DMS 273 treated with DMSO at 0.1 percent for 48 hours (cell line): ENCODE measurements around the gene TAOK1.
"Not testable (repeated sequence)": the region's sequence is repeated elsewhere in the genome, so short reads cannot be mapped to it uniquely, and the experiment has no call there.

Experiments used
- DNase-seq: peaks from one replicate; lab custom pipeline; 2025; lab: John Stamatoyannopoulos, UW

The TAOK1 gene

GRCh38 chr17:29549177-29549923 lies 159.2 kb downstream of the TAOK1 start:
- DNase-seq, result no peak

GRCh38 chr17:29555840-29556239 lies 165.7 kb downstream of the TAOK1 start:
- DNase-seq, result no peak

GRCh38 chr17:29557085-29557738 lies 167.0 kb downstream of the TAOK1 start:
- DNase-seq, result no peak

GRCh38 chr17:29557739-29558116 lies 167.6 kb downstream of the TAOK1 start:
- no peak for DNase-seq

- not testable (repeated sequence) for DNase-seq
Measured at GRCh38 chr17:29558139-29558538, 168.0 kb downstream of the TAOK1 start.

- no peak for DNase-seq
Measured at GRCh38 chr17:29559640-29560039, 169.5 kb downstream of the TAOK1 start.

GRCh38 chr17:29560316-29560715 lies 170.2 kb downstream of the TAOK1 start:
- DNase-seq, result peak; percentile 95

GRCh38 chr17:29561554-29562517 lies 171.7 kb downstream of the TAOK1 start:
- no peak for DNase-seq

GRCh38 chr17:29562615-29563014 lies 172.5 kb downstream of the TAOK1 start:
- no peak for DNase-seq

- no peak for DNase-seq
Measured at GRCh38 chr17:29563816-29564215, 173.7 kb downstream of the TAOK1 start.

- DNase-seq, result no peak
Measured at GRCh38 chr17:29565643-29566472, 175.7 kb downstream of the TAOK1 start.

GRCh38 chr17:29566473-29567303 lies 176.5 kb downstream of the TAOK1 start, which contains the start of gene ABHD15:
ABHD15 (minus strand) TSS chr17:29567037; CDS start chr17:29566966, 71 bp downstream.
- peak; percentile 24 for DNase-seq

GRCh38 chr17:29567304-29567553 lies 177.1 kb downstream of the TAOK1 start:
- DNase-seq, result no peak

GRCh38 chr17:29567554-29568330 lies 177.6 kb downstream of the TAOK1 start:
- peak; percentile 53 for DNase-seq

- DNase-seq, result peak; percentile 81
Measured at GRCh38 chr17:29568331-29569244, 178.4 kb downstream of the TAOK1 start, which contains the start of gene TP53I13. TP53I13 (plus strand) TSS chr17:29568701; CDS start chr17:29568759, 58 bp downstream.

- DNase-seq, result no peak
Measured at GRCh38 chr17:29569245-29569950, 179.2 kb downstream of the TAOK1 start.

- DNase-seq, result no peak
Measured at GRCh38 chr17:29570521-29570920, 180.4 kb downstream of the TAOK1 start.

GRCh38 chr17:29571486-29571882 lies 181.3 kb downstream of the TAOK1 start:
- DNase-seq, result no peak
